SK-N-MC (cell line): ENCODE data around the gene EVI5L.

Source experiments
- DNase-seq: peaks from one replicate; pipeline ENCODE4 v3.0.0-alpha.2; 2011; ENCODE audit warnings: low read depth, low spot score
- H3K27ac ChIP-seq: fragments of 200-600 bp; sonication (generic); 2 replicates; pipeline ENCODE4 v1.5.1; 2016; ENCODE audit warnings: mixed run types
- H3K36me3 ChIP-seq: fragments of 200-600 bp; sonication (generic); 2 replicates; pipeline ENCODE4 v1.6.1; 2017; ENCODE audit warnings: antibody characterized with exemption, low read length, mixed read lengths; ENCODE audit not compliant: insufficient read depth
- H3K4me3 ChIP-seq: fragments of 200-600 bp; sonication (generic); 2 replicates; pipeline ENCODE4 v1.5.1; 2016
- H3K9ac ChIP-seq: fragments of 200-600 bp; sonication (generic); 2 replicates; pipeline ENCODE4 v1.8.0; 2017; ENCODE audit warnings: mixed run types, mixed read lengths; ENCODE audit not compliant: insufficient read length
- H3K9me3 ChIP-seq: fragments of 200-600 bp; sonication (generic); 2 replicates; pipeline ENCODE4 v1.6.1; 2017; ENCODE audit warnings: low read depth, mild to moderate bottlenecking, antibody characterized with exemption, low read length, moderate library complexity, mixed read lengths
- EZH2 ChIP-seq: fragments of 200-600 bp; sonication (generic); IDR thresholded peaks from one replicate; pipeline ENCODE4 v1.6.1; 2017; ENCODE audit warnings: antibody characterized with exemption
- FOXP2 ChIP-seq: optimal IDR thresholded peaks from 2 replicates; pipeline ENCODE3; 2011; ENCODE audit warnings: mild to moderate bottlenecking, moderate library complexity; ENCODE audit not compliant: insufficient read depth; ENCODE audit errors: extremely low read length, control extremely low read depth
- POLR2AphosphoS5 ChIP-seq: IDR thresholded peaks from 2 replicates; pipeline ENCODE4 v1.6.1; 2012; ENCODE audit warnings: mild to moderate bottlenecking, low read depth, low read length, borderline replicate concordance

The EVI5L gene

GRCh38 chr19:7851623-7852500, 21.8 kb downstream of the EVI5L start:
- Histone ChIP-seq H3K27ac (no peak overlapping the region), H3K4me3 (no peak overlapping the region), H3K9me3 (no peaks in the 10 kb centered on the region), H3K36me3 (no peaks in the 10 kb centered on the region), H3K9ac (no peak overlapping the region)
- DNase-seq: no peak
- TF ChIP-seq POLR2AphosphoS5: no peak

- no peak overlapping the region for H3K27ac ChIP-seq
- no peak overlapping the region for H3K4me3 ChIP-seq
- H3K9ac ChIP-seq: no peak overlapping the region
- no peaks in the 10 kb centered on the region for H3K36me3 ChIP-seq
- TF ChIP-seq EZH2 (no peak), FOXP2 (no peak), POLR2AphosphoS5 (no peak)
- H3K9me3 ChIP-seq: no peaks in the 10 kb centered on the region
- no peak for DNase-seq
These were observed 23.1 kb downstream of the EVI5L start for GRCh38 chr19:7852851-7853769.

GRCh38 chr19:7853770-7854128, 23.7 kb downstream of the EVI5L start:
- Histone ChIP-seq H3K4me3 (no peak overlapping the region), H3K9ac (no peak overlapping the region), H3K9me3 (no peaks in the 10 kb centered on the region), H3K36me3 (no peaks in the 10 kb centered on the region), H3K27ac (no peak overlapping the region)
- no peak for TF ChIP-seq FOXP2
- no peak for TF ChIP-seq EZH2
- no peak for TF ChIP-seq POLR2AphosphoS5
- no peak for DNase-seq

GRCh38 chr19:7855426-7856108, 25.5 kb downstream of the EVI5L start:
- Histone ChIP-seq H3K27ac (no peak overlapping the region), H3K36me3 (no peaks in the 10 kb centered on the region), H3K9me3 (no peaks in the 10 kb centered on the region), H3K4me3 (no peak overlapping the region), H3K9ac (no peak overlapping the region)
- TF ChIP-seq POLR2AphosphoS5: no peak
- no peak for TF ChIP-seq EZH2
- TF ChIP-seq FOXP2: no peak
- no peak for DNase-seq

- TF ChIP-seq FOXP2 (no peak), POLR2AphosphoS5 (no peak), EZH2 (no peak)
- no peaks in the 10 kb centered on the region for H3K9me3 ChIP-seq
- no peak overlapping the region for H3K27ac ChIP-seq
- no peak overlapping the region for H3K9ac ChIP-seq
- H3K36me3 ChIP-seq: no peaks in the 10 kb centered on the region
- H3K4me3 ChIP-seq: no peak overlapping the region
- no peak for DNase-seq
These were observed 26.1 kb downstream of the EVI5L start for GRCh38 chr19:7856109-7856591.

GRCh38 chr19:7856679-7857663, 27.0 kb downstream of the EVI5L start:
- no peak for DNase-seq
- Histone ChIP-seq H3K36me3 (no peaks in the 10 kb centered on the region), H3K27ac (no peak overlapping the region), H3K4me3 (no peak overlapping the region), H3K9ac (no peak overlapping the region), H3K9me3 (no peaks in the 10 kb centered on the region)
- TF ChIP-seq EZH2: no peak
- no peak for TF ChIP-seq POLR2AphosphoS5
- no peak for TF ChIP-seq FOXP2

GRCh38 chr19:7857727-7858108, 27.7 kb downstream of the EVI5L start:
- Histone ChIP-seq H3K9ac (no peak overlapping the region), H3K27ac (no peak overlapping the region), H3K9me3 (no peaks in the 10 kb centered on the region), H3K4me3 (no peak overlapping the region), H3K36me3 (no peaks in the 10 kb centered on the region)
- TF ChIP-seq POLR2AphosphoS5: no peak
- no peak for TF ChIP-seq EZH2
- TF ChIP-seq FOXP2: no peak
- DNase-seq: no peak
